ACHN (cell line): ENCODE measurements around the gene MRGPRX1.

ENCODE experiments used
- DNase-seq: peaks from one replicate; pipeline ENCODE4 v3.0.0-alpha.2; 2015
- in situ Hi-C: cut with HindIII; loops from 2 replicates; pipeline ENCODE4 v1.10.0; 2017; ENCODE audit warnings: low sequenced_read_pairs, low pct_ligation_motif_present, low pct_unique_long_range_greater_than_20kb

MRGPRX1 gene

DNA sequence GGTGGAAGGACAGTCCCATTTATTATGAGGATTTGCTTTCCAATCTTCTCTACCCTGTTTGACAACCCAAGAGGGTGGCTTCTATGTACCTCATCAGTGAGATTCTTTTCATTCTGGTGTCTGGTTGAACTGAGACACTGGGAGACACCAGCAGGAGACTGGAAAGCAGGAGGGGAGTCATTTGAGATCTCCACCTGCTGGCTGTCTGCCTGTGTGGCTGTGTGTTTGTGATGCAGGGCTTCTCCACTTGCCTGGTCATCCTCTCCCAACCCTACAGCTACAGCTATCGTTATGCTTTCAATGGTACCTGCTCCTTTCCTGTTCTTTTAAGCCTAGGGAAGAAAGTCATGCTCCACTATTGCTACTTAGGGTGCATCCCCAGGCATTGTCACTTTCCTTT, 48.6 kb downstream of the MRGPRX1 start:
- in situ Hi-C loops = no loop called here
- no peak for DNase-seq
